ENCODE results near the gene PCSK9.

DNA sequence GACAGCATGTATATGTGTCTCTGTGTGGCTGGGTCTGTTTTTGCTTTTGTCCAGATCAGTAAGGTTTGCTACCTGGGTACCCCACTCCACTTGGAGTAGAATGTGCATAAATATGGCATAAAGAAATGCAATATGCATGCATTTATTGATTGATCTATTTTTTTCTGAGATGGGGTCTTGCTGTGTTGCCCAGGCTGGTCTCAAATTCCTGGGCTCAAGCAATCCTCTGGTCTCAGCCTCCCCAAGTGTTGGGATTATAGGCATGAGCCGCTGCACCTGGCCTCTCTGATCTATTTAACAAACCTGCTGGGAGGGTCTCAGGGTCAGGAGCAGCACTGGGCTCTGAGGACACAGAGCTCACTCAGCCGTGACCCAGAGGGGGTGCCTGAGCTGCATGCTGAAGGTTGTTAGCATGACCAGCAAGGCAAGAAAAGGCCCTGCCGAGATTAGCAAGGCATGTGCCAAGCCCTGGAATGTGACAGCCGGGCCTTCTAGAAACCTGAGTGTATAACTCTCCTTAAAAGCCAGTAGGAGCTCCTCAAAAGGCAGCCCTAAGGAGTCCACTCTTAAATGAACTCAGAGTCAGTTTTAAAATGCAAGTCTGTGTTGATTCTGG lies 22.5 kb downstream of the PCSK9 start:
- TF ChIP-seq SP1 (IDR thresholded peaks at IDR 0.05) = no peak
- no peak for TF ChIP-seq FOXK2 (IDR thresholded peaks at IDR 0.05)
- no peak for TF ChIP-seq ZNF384 (IDR thresholded peaks at IDR 0.05)
- TF ChIP-seq SUZ12 (IDR thresholded peaks at IDR 0.05) = no peak
- TF ChIP-seq HDGF (IDR thresholded peaks at IDR 0.05; ENCODE audit: borderline replicate concordance) = no peak
- TF ChIP-seq PKNOX1 (IDR thresholded peaks at IDR 0.05) = no peak
- no peak for TF ChIP-seq ARNT (IDR thresholded peaks at IDR 0.05)
- TF ChIP-seq TARDBP (IDR thresholded peaks at IDR 0.05) = no peak
- no peak for TF ChIP-seq CTBP1 (IDR thresholded peaks at IDR 0.05; ENCODE audit: borderline replicate concordance)
- no peak for TF ChIP-seq ELF4 (IDR thresholded peaks at IDR 0.05)
